Cerebellar cortex (tissue), 1 donor: ENCODE measurements around the gene ZKSCAN4.

ENCODE experiments used
- DNase-seq: peaks from one replicate; pipeline ENCODE4 v3.0.0-alpha.2; 2015; ENCODE audit warnings: low spot score

Gene ZKSCAN4

GRCh38 chr6:28252009-28252975 is at the start of gene ZKSCAN4:
Gene ZKSCAN4, minus strand, starts transcription at chr6:28252269. Its CDS starts 289 bp downstream, at chr6:28251980.
- DNase-seq, result peak; percentile 96

DNA sequence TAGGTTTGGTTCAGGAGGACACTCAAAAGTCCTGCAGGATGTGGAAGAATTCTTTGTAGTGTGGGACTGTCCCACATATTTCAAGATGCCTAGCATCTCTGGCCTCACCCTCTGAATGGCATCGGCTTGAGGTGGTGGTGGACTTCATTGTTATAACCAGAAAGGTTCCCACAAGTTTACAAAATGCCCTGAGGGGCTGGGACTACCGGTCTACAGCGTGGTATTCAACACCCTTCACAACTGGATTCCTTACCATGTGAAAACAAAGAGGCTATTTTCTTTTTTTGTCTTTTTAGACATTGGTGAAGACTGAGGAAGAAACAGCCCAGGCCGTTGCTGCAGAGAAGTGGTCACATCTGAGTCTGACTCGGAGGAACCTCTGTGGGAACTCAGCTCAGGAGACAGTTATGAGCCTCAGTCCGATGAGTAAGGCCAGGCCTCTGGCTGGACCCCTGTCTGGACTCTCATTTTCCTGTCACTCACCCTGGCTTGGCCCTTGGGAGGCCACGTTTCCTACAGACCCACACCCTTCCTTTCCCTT is 44.5 kb upstream of the ZKSCAN4 start:
- DNase-seq, result no peak

GRCh38 chr6:28295326-28295725 is 43.3 kb upstream of the ZKSCAN4 start:
- DNase-seq, result no peak

- no peak for DNase-seq
Measured at GRCh38 chr6:28291573-28291972, 39.5 kb upstream of the ZKSCAN4 start.

DNA sequence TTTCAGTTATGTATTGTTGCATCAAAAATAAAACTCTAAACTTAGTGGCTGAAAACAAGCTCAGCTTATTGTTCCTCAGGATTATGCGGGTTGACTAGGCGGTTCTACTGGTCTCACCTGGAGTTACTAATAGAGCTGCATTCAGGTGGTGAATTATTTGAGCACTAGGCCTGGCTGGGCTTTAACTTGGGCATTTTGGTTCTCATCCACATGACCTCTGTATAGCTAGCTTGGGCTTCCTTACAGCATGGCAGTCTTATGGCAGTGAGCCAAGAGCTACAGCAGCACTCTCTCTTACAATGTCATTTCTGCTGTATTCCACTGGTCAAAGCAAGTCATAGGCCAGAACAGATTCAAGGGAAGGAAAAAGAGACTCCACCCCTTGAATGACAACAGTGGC is 30.9 kb upstream of the ZKSCAN4 start:
- DNase-seq, result no peak

DNA sequence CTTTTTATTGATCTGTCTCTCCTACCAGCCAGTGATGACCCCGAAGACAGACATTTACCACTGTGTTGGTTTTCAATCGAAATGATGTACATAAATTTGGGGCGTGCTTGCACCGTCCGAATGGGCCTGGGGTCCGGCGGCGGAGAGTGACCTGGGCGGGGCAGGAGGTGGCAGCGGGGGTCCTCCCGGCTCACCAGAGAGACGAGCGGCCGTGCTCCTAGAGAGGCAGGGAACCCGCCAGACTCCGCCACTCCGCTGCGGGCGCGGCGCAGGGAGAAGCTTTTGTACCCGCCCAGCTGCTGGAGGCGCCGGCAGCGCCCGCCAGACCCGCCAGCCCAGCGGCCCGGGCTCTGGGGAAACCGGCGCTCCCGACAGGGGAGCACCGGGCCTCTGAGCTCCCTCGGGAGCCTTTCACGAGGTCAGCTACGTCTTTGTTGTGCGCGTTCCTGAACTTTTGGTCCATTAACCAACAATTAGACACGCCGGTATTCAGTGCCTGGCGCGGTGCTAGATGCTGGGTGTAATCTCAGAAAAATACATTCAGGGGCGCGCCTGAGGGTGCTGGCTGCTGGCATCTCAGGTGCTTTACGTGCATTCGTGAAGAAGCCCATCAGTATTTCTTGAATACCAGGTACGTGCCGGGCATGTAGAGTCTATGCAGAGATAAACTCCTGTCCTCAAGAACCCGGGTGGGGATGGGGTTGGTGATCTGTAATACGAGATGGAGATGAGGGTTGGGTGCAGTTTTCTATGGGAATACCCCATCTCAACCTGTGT is 29.4 kb upstream of the ZKSCAN4 start, which contains the start of gene PGBD1:
PGBD1 (plus strand) TSS at position 285 of the 777 bp plus-strand sequence. CDS start 2,242 bp downstream, outside the sequence.
- DNase-seq, result peak; percentile 78

- DNase-seq, result peak; percentile 8
Measured at GRCh38 chr6:28280595-28281287, 28.7 kb upstream of the ZKSCAN4 start.

GRCh38 chr6:28277746-28278145 is 25.7 kb upstream of the ZKSCAN4 start:
- no peak for DNase-seq

- no peak for DNase-seq
Measured at GRCh38 chr6:28274888-28275287, 22.8 kb upstream of the ZKSCAN4 start.

- no peak for DNase-seq
Measured at GRCh38 chr6:28269492-28269891, 17.4 kb upstream of the ZKSCAN4 start.

- no peak for DNase-seq
Measured at GRCh38 chr6:28267695-28268059, 15.6 kb upstream of the ZKSCAN4 start.

DNA sequence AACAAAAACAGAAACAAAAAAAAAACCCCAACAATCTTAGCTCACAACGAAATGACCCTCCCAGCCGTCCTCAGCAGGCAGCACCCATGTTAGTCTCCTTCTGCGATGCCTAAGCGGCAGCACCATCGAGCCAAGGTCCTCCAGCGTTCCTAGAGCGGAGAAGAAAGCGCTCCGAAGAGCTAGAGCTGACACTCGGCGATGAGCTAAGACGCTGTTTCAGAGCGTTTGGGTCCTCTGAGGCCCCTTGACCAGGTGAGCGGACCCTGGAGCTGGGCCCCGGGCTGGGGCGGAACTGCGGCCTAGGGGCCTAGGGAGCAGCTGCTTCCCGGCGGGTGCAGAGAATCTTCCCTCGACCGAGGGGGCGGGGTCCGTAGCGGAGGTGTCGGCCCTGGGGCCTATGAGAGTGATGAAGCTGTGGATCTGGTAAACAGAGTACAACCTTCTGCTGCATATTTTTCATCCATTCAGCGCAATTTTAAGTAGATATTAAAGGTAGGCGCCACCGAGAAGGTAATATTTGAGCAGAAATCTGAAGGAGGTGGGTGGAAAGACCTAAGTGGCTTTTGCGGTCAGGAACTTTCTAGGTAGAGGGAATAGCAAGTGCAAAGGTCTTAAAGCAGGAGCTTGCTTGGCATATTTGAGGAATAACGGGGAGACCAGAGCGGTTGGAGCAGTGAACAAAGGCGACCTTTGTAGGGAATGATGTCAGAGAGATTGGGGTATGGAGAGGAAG is 15.1 kb upstream of the ZKSCAN4 start, which contains the start of gene ZSCAN26:
ZSCAN26 (plus strand) TSS at position 182 of the 733 bp plus-strand sequence. CDS start 4,777 bp downstream, outside the sequence.
- DNase-seq, result peak; percentile 93

DNA sequence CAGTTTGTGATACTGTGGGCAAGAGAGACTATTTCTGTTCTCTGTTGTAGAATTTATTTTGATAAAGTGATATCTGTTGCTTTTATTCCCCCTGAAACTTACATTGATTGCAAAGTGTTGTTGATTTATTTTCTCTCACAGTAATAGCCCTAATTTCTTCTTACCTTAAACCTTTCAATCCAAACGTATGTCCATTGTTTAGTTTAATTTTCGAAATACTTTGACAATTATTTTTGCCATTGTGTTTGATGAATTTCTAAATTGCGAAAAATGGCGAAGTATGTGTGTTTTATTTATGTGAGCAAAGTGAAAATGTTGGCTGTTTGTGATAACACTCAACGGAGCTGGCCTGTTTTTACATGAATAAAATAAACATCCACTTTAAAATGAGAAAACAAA is 14.5 kb upstream of the ZKSCAN4 start:
- no peak for DNase-seq

DNA sequence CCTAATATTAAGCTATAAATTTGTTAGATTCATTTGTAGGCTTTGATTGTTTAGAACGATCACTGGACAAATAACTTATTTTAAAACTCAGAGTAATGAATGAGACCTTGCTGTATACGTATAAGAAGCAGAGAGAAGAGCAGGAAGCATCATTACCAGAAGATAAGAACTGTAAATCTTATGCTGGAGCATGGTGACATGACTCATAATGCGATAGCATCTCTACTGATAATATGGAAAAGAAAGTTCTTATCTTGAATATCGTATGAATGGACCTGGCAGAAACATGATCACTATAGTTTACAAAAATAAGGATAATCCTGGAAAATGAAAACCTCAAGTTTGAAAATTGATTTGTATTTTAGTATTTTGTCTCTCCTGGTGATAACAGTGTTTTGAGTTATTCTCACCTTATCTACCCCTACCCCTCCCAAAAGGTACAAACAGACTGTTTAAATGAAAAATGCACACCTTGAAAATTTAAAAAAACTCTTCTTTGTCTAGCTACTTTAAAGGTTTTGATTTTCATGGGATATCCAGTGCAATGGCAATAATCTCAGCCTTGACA is 12.8 kb upstream of the ZKSCAN4 start:
- no peak for DNase-seq

DNA sequence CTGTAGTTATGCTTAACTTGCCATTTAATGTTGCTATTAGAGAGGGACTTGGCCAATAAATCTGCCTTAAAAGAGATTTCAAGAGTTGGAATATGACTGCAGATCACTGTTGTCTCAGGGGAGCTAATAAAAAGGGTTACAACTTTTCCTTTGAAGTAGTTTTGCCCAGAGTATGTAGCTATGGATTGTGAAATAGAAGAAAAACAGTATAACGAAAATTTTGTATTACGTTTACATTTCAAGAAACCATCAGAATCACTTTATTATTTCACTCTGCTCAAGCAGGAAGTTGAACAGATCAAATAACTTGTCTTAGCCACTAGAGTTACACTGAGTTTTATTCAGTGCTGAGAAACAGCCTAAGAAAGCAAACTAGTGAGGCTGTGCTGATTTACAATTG is 11.9 kb upstream of the ZKSCAN4 start:
- no peak for DNase-seq

GRCh38 chr6:28258877-28259777 is 7.1 kb upstream of the ZKSCAN4 start, which contains the start of gene NKAPL:
Gene NKAPL, plus strand, starts transcription at chr6:28259297. Its CDS starts 75 bp downstream, at chr6:28259372.
- DNase-seq, result peak; percentile 64

DNA sequence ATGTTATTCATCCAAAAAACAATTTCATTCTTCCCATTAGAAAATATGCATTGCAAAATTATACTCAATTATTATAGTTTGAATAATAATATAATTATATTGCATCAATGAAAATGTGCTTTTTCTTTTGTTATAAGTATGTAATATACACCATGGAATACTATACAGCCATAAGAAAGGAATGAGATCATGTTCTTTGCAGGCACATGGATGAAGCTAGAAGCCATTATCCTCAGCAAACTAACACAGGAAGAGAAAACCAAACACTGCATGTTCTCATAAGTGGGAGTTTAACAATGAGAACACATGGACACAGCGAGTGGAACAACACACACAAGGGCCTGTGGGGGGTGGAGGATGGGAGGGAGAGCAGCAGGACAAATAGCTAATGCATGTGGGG is 5.0 kb upstream of the ZKSCAN4 start:
- no peak for DNase-seq

DNA sequence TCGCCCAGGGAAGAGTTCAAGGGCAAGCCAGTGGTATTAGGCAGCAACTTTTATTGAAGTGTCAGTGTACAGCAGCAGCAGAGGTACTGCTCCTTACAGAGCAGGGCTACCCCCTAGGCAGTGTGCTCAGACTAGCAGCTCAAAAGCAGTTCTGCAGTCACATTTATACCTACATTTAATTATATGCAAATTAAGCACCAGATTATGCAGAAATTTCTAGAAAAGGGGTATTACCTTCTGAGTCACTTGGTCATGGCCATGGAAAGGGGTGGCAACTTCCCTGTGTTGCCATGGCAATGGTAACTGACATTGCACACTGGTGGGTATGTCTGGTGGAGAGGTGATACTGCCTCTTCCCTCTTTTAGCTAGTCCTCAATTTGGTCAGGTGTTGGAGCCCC is 2.1 kb upstream of the ZKSCAN4 start:
- no peak for DNase-seq

- DNase-seq, result no peak
Measured at GRCh38 chr6:28251661-28252008, 434 bp downstream of the ZKSCAN4 start.

GRCh38 chr6:28250747-28251146 is 1.3 kb downstream of the ZKSCAN4 start:
- no peak for DNase-seq
